Fibroblast of skin of abdomen (primary cell): Measurements from ENCODE around the gene MICALL2.
A peak's percentile ranks its signal among the peaks of the same experiment; 100 is the strongest.

Source experiments
- DNase-seq: peaks from one replicate; pipeline ENCODE4 v3.0.0-alpha.2; 2013

The MICALL2 gene

DNA sequence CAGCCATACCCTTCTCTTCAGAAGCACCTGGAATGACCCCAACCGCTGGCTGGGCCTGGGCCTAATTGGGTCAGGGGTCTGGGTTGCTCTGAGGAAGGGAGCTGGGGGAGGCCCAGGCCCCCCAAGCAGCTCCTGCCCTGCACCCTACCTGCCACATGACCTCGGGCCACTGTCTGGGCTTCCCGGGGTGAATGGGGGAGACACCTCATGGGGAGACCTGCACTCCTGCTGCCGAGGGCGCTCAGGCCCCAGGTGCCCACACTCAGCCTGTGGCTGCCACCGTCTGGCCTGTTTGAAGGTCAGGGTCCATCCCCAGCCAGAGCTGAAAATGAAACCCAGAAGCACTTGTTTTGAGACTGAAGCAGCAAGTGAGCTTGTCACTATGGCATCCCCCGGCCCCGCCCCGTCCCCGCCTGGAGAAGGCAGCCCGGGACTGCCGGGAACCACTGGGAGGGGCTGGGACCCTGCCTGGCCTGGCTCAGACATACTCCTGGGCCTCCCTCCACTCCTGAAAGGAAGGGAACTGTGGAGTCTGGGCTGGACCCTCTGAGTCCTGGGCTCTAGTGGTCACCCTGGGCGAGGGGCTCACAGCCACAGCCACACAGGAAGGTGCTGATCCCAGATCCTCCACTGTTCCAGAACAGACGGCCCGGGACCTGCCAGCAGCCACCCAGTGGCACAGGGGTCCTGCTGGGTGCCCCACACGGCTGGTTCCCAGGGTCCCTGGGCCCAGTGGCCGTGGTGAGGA, 7.4 kb upstream of the MICALL2 start:
- DNase-seq = peak; percentile 38

DNA sequence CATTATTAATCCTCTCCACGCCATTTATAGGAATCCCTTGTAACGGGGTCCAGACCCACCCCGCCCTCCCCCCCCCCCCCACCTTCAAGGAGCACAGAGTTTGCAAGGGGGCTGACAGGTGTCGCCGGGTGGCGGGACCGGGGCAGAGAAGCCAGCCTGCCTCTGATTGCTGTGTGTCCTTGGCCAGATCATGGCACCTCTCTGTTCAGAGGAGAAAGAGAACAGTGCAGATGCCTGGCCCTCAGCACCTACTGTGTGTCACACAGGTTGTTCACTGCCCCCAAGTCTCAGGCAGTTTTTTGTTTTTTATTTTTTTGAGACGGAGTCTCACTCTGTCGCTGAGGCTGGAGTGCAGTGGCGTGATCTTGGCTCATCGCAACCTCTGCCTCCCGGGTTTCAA, 5.4 kb upstream of the MICALL2 start:
- DNase-seq = no peak

DNA sequence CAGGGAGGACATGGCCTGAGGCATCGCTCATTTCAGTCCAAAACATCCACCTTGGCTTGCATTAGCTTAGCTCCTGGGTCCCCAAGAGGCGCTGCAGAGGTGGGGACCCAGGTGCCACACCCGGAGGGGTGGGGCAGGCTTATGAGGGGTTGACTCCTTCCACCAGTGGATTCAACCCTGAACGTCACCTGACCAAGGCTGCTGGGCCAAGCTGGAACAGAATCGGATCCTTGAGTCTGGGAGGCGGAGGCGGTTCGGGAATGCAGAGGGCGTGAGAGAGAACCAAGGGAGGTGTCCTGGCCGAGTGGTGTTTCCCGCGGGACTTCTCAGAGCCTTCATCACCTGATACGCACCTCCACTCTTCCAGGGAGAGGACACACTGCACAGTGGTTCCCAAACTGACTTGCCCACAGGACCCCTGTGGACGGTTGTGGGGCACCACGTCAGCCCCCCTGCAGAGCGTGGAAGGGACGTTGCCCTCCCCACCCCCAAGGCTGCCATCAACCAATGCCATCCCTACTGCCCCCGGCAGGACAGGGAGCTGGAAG, 4.5 kb upstream of the MICALL2 start:
- no peak for DNase-seq

DNA sequence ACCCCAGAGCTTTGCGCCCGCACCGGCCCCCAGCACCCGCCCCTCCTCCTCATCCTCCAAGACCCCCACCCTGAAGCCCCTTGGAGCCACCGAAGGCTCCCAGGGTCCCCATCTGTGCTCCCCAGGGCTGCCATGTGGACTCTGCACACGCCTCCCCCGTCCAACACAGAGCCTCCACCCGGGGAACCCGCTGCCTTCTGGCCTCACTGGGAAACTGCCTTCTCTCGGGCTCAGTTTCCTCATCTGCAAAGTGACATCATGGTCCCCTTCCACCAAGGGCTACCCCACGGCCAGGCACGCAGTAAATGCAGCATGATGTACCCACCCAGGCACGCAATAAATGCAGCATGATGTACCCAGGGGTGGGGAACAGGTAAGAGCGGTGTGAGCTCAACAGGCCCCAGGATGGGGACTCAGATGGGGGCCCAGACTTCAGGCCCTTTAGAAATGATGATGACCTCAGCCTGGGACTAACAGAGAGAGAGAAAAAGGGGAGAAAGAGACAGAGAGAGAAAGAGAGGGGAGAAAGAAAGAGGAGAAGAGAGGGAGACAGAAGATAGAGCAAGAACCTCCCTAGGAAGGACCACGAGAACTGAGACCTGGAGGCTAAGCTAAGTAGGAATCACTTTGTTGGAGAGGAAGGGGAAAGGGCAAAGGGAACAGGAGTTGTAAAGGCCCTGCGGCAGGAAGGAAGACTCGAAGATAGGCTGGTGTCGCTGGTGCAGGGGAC, 2.5 kb upstream of the MICALL2 start:
- no peak for DNase-seq

DNA sequence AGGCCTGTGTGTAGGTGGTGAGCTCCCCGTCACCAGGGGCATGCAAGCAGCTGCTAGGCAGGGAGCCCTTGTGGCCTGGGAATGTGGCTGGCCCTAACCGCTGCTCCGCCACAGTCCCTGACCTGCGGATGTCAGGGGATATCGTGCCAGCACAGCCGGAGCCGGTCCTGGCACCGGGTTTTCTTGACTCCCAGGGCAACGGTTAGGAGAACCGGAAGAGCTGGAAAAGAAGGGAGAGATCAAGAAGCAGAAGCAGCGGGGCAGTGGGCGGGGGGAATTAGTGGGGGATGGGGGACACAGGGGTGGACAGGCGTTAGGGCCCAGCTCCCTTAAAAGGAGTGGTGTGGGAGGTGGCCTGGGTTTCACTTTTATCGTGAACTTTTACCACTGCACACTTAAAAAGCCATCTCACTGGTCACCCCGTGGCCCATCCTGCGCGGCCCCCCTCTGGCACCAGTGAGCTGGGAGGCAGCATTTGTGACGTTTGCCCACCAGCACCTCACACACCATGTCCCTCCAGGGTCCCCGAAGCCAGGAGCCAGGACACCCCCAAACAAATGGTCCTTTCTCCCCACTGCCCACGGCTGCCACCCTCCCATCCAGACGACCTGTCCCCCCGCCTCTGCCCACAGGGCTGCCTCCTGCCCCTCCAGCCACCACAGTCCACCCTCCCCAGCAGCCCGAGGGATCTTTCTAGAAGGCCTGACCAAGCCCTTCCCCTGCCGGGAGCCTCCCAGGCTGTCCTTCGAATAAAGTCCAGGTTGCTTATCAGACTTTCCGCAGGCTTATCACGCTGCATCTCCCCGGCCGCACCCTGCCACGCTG, 1.8 kb upstream of the MICALL2 start:
- no peak for DNase-seq

DNA sequence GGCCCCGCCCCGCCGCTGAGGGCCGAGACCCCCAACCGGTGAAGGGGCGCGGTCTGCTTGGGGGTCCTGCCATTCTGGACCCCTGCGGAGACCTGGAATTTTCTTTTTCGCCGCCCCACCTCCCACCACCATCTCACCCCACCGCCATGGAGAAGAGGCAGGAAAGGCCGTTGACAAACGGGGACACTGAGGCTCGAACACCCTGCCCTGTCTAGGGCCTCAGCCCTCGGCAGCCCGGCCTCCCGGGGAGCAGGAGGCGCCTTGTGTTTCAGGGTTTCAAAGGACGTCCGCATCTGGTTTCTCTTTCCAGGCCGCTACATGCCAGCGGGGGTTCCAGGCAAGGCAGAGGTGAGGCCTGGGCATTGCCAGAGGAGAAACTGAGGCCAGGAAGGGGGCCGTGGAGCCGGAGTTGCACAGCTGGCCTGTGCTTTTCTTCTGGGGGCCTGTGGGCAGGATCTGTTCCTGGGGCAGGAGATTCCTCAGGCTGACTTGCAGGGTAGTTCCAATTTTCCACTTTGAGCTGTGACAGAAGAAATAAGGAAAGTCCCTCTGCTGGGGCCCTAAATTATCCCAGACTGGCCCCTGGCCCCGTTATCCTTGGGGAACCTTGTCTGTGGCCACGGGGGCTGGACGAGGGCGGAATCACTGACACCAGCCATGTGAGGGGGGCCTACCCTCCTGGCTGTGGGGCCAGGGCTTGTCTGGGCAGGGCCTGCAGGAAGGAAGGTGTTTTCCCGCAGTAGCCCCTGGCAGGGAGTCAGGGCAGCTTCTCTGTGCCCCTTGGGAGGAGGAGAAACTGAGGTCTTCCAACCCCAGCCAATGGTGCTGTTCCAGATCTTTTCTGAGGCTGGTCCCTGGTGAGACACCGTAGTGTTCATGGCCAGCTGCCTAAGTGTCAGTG, 900 bp upstream of the MICALL2 start:
- DNase-seq = no peak

DNA sequence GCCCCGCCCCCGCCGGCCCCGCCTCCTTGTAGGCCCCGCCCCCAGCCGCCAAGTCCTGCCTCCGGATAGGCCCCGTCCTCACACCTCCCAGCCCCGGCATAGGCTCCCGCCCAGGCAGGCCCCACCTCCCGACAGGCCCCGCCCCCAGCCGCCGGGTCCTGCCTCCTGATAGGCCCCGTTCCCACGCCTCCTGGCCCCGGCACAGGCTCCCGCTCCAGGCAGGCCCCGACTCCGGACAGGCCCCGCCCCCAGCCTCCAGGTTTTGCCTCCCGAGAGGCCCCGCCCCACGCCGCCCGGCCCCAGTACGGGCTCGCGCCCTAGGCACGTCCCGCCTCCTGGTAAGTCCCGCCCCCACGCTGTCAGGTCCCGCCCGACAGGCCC, 232 bp upstream of the MICALL2 start:
- DNase-seq = peak; percentile 99

DNA sequence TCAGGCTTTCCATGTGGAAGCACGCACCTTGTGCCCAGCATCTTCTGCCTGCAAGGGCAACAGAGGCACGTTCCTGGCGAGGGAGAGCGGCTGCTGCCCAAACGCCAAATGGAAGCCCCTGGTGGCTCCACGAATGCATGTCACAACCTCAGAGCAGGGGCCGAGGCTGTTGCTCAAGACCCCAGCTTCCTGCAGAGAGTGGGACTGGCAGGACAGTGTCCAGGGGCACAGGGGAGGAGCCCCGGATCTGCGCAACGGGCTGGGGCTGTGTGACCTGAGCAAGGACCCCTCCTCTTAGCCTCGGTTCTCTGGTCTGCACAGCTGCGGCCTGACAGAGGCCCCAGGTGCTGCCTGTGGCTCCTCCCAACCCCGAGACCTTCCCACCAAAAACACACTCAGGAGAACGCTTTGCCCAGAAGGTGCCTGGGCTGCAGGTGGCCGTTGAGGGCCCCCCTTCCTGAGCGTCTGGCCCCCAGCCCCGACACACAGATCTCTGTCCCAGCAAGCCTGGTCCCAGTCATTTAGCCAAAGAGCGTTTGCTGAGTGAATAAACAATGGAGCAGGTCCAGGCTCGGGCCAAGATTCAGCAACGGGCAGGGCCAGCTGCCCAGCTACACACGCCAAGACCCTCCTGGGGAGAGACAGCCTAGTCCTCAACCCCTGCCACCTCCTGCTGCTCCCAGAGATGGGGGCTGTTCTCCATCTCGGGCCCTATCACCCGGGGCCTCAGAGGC, 1.2 kb downstream of the MICALL2 start:
- DNase-seq = no peak

DNA sequence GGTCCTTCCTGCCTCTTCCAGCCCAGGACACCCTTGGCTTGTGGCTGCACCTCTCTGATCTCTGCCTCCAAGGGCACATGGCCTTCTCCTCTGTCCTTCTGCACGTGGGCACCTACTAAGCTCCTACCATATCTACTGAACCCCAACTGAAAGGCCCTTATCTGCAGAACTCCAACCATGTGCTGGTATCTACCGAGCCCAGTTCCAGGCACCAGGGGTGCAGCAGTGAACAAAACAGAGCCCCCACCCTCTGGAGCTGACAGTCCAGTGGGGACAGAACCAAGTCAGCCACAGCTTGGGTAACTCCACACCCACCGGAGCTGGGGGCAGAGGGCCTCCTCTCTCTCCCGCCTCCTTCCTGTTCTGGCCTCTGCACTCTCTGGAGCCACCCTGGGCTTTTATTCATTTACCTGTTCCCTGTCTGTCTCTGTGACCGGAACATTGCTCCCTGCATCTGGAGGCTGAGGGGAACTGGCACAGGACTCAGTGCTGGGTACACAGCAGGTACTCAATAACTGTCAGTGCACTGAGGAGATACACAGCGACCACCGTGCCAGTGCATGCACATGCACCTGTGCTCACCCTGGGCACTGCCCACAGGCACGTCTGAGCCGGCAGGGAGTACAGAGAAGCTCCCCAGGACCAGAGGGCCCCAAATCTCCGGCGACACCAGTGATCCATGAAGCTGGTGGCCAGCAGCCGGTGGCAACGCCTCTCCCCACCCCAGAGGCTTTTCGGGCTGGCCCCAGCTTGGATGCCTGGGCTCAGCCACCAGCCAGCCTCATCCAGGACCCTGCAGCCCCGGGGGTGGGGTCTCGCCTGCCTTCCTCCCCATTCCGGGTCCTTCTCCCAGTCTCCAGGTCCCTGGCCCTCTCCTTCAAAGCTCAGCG, 2.0 kb downstream of the MICALL2 start:
- DNase-seq = no peak

DNA sequence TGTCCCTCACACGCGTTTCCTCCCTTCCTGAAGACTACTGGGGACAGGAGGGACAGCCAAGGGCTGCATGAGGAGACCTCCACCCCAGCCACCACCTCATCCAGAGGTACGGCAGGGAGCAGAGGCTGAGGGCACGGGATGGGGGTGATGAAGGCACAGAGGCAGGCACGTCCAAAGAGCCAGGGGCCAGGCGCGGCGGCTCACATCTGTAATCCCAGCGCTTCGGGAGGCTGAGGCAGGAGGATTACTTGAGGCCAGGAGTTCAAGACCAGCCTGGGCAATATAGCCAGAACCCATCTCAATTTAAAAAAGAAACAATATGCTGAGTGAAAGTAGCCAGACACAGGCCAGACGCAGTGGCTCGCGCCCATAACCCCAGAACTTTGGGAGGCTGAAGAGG, 3.3 kb downstream of the MICALL2 start:
- DNase-seq = no peak

DNA sequence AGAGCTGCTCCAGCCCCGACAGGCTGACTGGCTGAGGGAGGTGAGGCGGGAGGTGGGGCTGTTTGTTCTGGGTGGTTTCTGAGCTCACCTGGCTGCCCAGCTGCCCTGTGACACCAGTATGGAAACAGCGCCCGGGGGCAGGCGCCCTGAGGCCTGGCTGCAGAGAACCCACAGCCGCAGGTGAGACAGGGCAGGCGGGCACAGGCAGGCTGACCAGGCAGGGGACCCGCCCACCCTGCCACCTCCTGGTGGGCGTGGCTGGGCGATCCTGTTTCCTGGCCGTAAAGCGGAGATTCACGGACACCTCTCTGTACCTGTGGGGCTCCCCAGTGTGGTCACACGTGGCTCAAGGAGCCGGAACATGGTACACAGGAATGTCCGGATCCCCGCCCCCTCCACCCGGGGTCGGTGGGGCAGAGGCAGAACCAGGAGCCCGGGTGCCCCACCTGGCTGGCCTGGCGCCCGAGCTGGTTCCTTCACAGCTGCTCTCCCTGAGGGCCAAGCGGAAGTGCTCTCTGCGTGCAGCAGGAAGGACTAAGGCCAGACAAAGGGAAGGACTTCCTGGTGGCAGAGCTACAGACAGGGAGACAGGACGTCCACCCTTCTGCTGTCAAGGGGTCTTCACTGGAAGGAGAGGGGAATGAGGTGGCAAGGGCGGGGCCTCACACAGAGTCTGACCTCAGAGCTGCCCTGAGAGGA, 3.9 kb downstream of the MICALL2 start:
- DNase-seq = no peak

DNA sequence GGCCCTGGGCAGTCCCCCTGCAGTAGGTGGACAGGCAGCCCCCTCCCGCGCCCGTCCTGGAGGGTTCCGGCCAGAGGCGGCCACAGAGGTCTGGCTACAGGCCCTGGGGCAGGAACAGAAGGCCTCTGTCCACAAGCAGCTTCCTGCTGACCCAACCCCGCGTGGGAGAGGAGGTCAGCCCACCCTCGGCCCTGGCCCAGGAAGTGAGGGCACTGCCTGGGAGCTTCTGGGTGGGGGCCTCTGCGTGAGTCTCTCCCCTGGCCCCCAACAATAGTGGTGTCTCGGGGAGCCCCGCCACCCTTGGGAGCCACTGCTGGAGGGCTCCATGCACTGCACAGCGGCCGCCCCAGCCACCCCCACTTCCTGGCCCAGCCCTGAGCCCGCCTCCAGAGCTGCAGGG, 4.7 kb downstream of the MICALL2 start:
- DNase-seq = no peak

DNA sequence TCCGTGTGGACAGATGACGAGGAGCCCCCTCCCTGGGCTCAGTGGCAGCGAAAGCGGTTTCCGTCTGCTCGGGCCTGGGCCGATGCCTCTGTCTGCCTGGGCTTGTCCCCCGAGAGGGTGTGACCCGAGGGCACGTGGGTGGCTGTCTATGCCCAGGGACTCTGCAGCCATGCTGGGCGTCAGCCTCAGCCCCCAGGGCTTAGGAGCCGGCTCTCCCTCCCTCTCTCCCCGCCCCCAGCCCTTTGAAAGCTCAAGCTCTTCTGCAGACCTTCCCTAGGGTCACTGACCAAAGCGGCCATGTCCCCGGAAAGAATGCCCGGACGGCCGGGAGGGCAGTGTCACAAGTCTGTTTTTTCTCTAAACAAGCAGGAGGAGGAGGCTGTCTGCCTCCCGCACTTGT, 7.1 kb downstream of the MICALL2 start:
- DNase-seq = no peak

DNA sequence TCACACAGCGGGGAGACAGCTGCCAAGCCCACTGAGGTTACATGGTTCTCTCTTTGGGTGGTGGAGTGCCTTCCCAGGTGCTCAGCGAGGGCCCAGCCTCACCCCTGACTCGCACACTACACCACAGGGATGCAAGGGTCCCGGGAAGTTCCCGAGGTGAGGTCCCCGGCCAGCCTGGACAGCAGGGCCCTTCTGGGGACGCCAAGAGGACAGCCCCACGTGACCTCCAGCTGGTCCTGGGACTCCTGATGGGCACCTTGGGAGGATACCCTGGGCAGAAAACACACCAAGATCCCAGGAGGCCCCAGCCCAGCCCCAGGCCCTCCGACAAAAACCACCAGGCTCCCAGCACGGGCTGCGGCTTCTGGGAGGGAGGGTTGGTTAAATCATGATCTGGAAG, 8.3 kb downstream of the MICALL2 start:
- DNase-seq = no peak

DNA sequence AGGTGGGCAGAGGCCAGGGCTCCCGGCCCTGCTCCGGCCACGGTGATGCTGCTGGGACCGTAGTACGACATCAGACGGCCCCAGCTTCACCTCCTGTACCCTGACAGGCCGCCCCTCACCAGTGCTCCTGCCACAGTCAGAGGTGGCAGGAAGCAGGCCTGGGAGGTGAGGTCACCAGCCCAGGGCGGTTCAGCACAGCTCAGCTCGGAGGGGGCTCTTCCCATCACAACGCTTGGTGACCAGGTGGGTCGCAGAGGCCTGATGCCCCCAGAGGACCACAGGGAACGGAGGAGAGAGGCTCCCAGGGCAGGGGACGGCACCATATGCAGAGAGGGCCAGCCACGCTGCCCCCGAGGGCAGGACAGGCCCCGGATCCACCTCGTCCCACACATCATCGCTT, 8.8 kb downstream of the MICALL2 start:
- no peak for DNase-seq

DNA sequence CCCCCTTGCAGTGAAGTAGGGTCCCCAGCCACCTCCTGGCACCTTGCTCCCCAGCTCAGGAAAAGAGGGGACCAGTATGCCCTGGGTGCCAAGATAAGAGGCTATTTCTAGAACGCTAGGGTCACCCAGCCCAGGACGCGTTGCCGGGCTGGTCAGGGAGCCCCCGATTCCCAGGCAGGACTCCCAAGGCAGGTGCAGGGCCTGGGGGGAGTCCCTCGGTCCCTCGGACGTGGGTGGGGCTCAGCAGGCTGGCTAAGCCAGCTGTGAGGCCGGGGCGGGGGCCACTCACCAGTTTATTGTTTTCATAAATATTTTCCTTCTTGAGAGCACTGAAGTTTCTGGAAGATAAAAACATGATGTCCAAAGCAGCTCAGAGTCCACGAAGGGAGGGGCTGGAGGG, 9.3 kb downstream of the MICALL2 start:
- DNase-seq = no peak

DNA sequence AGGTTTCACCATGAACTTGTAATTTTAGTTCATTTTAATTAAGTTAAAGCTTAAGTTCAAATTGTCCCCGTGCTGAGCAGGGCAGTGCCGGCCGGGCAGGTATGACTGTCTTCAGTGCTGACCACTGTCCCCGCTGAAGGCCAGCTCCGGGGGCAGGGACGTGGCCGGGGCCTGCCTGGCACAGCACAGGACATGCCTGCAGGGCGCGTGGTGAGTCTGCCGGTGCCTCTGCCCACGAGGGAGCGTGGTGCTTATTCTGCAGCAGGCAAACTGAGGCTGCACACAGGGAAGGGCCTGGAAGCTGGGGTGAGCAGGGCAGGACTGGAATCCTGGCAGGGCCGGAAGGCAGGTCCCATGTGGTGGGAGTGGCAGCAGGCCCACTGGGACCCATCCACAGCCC, 9.8 kb downstream of the MICALL2 start:
- no peak for DNase-seq

DNA sequence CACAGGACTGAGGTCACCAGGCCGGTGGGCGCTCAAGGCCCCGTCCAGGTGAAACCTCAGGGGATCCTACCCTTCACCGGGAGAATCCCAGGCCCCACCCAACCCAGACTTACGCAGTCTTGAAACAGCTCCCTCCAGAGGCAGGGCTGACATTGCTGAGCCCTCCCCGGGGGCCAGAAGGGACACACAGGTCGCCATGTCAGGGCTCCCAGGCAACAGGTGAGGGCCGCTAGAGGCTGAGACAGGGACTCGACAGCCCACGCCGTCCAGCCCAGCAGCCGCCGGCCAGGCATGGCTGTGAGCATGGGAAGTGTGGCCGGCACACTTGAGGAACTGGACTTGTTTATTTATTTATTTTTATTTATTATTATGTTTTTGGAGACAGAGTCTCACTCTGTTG, 10.3 kb downstream of the MICALL2 start:
- DNase-seq = no peak

DNA sequence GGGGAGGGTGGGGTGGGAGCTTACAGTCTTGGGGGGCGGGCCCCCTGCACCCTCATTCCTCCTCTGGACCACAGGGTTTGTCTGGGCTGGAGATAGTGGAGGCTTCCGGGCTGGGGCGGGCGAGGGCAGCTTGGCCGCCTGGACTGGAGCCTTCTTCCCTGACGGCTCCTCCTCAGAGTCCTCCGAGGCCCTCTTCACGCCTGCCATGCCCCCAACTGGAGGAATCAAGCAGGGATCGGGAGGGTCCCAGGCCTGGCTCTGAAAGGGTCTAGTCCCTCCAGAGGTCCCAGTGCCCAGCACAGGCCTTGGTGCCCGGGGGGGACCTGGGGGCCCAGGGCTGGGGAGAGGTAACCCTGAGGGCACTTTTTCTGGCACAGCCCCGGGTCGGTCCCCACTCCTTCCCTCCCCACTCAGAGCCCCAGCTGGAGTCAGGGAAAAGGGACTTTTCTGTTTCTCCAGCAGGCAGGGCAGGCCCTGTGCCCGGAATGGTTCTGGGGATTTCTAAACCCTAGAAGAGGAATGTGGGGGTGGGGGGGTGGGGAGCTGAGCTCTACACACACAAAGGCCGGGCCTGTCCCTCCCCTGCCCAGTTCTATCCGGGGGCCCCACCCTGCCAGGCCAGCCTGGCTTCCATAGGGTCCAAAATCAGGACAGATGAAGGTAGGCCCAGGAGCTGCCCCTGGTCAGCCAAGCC, 11.6 kb downstream of the MICALL2 start:
- no peak for DNase-seq
